Measurements from ENCODE around the gene NEK6.
A peak's percentile ranks its signal among the peaks of the same experiment; 100 is the strongest.

Gene NEK6

GRCh38 chr9:124282442-124283227, 24.9 kb downstream of the NEK6 start:
- no peak for TF ChIP-seq CTCF (IDR thresholded peaks at IDR 0.05; ENCODE audit: low read length, missing control alignments)
- H3K4me3 ChIP-seq (replicated peaks; ENCODE audit: low read depth, low read length), result no peak overlapping the region
- peak; percentile 95 for DNase-seq (ENCODE audit: low read depth)

- no peak for TF ChIP-seq CTCF (IDR thresholded peaks at IDR 0.05; ENCODE audit: low read length, missing control alignments)
- no peak overlapping the region for H3K4me3 ChIP-seq (replicated peaks; ENCODE audit: low read depth, low read length)
- no peak for DNase-seq (ENCODE audit: low read depth)
Observed at GRCh38 chr9:124283228-124283814, 25.6 kb downstream of the NEK6 start.

- H3K4me3 ChIP-seq (replicated peaks; ENCODE audit: low read depth, low read length), result no peak overlapping the region
- no peak for TF ChIP-seq CTCF (IDR thresholded peaks at IDR 0.05; ENCODE audit: low read length, missing control alignments)
- no peak for DNase-seq (ENCODE audit: low read depth)
Observed at GRCh38 chr9:124284237-124284831, 26.6 kb downstream of the NEK6 start.

- no peak for TF ChIP-seq CTCF (IDR thresholded peaks at IDR 0.05; ENCODE audit: low read length, missing control alignments)
- no peak overlapping the region for H3K4me3 ChIP-seq (replicated peaks; ENCODE audit: low read depth, low read length)
- DNase-seq (ENCODE audit: low read depth), result no peak
Observed at GRCh38 chr9:124284940-124285441, 27.2 kb downstream of the NEK6 start.

- no peak overlapping the region for H3K4me3 ChIP-seq (replicated peaks; ENCODE audit: low read depth, low read length)
- no peak for TF ChIP-seq CTCF (IDR thresholded peaks at IDR 0.05; ENCODE audit: low read length, missing control alignments)
Observed at GRCh38 chr9:124285490-124285889, 27.7 kb downstream of the NEK6 start.

GRCh38 chr9:124285903-124286291, 28.1 kb downstream of the NEK6 start:
- peak; percentile 98 for DNase-seq (ENCODE audit: low read depth)
- no peak overlapping the region for H3K4me3 ChIP-seq (replicated peaks; ENCODE audit: low read depth, low read length)
- no peak for TF ChIP-seq CTCF (IDR thresholded peaks at IDR 0.05; ENCODE audit: low read length, missing control alignments)

More at GRCh38 chr9:124285490-124285889, 27.7 kb downstream of the NEK6 start:
- no peak for DNase-seq (ENCODE audit: low read depth)
